ENCODE data around the gene LY86. TPM values are rescaled to one million over a fixed set of nuclear protein-coding genes. Genes with fewer than 3 reads are reported as not detected.
A peak's percentile ranks its signal among the peaks of the same experiment; 100 is the strongest.

LY86 gene
- total and polyA plus RNA-seq, 3 donors from 2014 or later = 0.87 to 3.5 (median 1.6) TPM

DNA sequence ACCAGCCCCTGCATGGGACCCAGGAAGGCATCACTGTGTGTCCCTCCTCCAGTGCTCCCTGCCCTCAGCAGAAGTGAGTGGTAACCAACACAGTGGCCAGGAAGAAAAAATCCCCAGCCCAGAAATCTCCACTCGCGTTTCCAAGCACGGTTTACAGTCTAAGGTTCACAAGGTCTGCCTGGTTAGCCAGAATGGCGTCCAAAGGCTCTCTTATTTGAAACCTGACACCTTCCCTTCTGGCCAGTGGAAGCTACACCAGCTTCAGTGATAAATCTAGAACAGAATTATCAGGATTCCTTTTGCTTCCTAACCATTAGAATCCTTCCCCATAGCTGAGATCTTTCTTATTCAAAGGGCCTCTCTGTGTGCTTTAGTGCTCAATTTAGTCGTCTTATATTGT, 9.2 kb downstream of the LY86 start:
- Histone ChIP-seq H3K27ac (no peak overlapping the region), H3K4me3 (no peak overlapping the region), H3K4me1 (no peaks in the 10 kb centered on the region), H3K36me3 (ENCODE audit: low read depth, missing control alignments) (no peaks in the 10 kb centered on the region), H3K9me3 (no peaks in the 10 kb centered on the region), H3K27me3 (no peaks in the 10 kb centered on the region)
- intact Hi-C loops (cut with DNase I; ENCODE audit: low total_unique reads) = no loop called here
- 54 to 78% methylated on average over 5 of the region's 5 CpGs for WGBS, 2 donors
- no peak for TF ChIP-seq CTCF (IDR thresholded peaks at IDR 0.05)
- no peak for TF ChIP-seq POLR2A (IDR thresholded peaks at IDR 0.05)
- DNase-seq = no peak

DNA sequence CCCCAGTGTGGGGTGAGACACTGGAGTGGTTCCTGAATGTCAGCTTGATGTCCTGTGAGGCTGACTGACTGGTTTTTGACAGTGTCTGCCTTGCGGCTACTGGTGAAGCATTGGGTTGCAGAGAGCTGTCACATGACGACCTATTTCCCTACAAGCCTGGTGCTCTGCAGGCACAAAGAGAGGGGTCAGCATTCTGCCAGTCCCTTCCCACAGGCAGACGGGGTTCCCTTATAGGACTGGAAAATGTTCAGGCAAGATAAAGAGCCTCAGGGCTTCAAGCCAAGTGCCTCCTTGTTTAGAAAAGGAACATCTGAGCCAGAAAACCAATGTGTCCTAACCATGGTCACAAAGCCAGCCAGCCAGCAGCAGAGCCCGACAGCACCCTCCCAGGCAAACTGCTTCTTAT, 11.0 kb downstream of the LY86 start:
- TF ChIP-seq CTCF (IDR thresholded peaks at IDR 0.05) (no peak), POLR2A (IDR thresholded peaks at IDR 0.05) (no peak)
- intact Hi-C loops (cut with DNase I; ENCODE audit: low total_unique reads) = no loop called here
- Histone ChIP-seq H3K27me3 (no peaks in the 10 kb centered on the region), H3K4me1 (no peaks in the 10 kb centered on the region), H3K9me3 (no peaks in the 10 kb centered on the region), H3K4me3 (no peak overlapping the region), H3K27ac (no peak overlapping the region), H3K36me3 (ENCODE audit: low read depth, missing control alignments) (no peaks in the 10 kb centered on the region)
- peak; percentile 32 for DNase-seq
- WGBS, 2 donors = 52 to 75% methylated on average over 1 to 4 of the region's 4 CpGs

DNA sequence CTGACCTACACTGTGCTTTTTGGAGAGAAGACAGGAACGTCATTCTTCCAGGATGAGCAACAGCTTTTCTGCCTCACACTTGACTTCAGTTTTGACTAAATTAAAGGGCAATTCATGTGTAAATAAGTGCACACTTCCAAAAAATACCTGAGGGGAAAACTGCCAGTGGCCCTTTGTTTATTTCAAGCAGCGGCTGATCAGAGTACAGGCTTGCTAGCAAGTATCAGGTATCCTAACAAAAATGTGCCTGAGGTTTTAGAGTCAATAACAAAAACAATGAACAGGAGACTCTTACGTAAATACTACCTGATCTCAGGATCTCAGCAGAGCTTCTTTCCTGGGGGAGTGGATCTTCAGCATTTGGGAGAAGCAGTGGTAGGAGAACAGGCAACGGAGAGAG, 12.4 kb downstream of the LY86 start:
- intact Hi-C loops (cut with DNase I; ENCODE audit: low total_unique reads) = no loop called here
- TF ChIP-seq POLR2A (IDR thresholded peaks at IDR 0.05) = no peak
- no peak for TF ChIP-seq CTCF (IDR thresholded peaks at IDR 0.05)
- no peaks in the 10 kb centered on the region for H3K4me1 ChIP-seq
- no peaks in the 10 kb centered on the region for H3K27me3 ChIP-seq
- no peak overlapping the region for H3K27ac ChIP-seq
- no peaks in the 10 kb centered on the region for H3K36me3 ChIP-seq (ENCODE audit: low read depth, missing control alignments)
- DNase-seq = no peak
- no peak overlapping the region for H3K4me3 ChIP-seq
- 60 to 74% methylated on average over 4 of the region's 4 CpGs for WGBS, 2 donors
- no peaks in the 10 kb centered on the region for H3K9me3 ChIP-seq

DNA sequence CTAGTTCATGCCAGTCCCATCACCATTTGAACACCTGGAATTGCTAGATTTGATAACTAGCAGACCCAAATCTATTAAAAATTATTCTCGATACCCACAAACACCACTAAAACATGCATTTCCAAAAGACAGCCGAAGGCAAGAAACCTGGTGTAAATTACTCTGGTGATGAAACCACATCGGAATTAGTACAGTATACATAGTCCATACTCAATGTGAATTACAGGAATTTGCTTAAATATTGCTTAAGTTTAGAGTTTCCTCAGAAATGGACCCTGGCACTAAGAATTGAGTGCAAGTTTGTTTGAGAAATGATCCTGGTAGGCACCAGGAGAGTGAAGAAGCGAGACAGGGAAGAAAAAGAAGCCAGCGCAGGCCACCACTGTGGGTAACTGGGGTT, 13.7 kb downstream of the LY86 start:
- 92 to 93% methylated on average over 5 of the region's 5 CpGs for WGBS, 2 donors
- H3K4me1 ChIP-seq = no peaks in the 10 kb centered on the region
- no peak for DNase-seq
- no peaks in the 10 kb centered on the region for H3K9me3 ChIP-seq
- TF ChIP-seq CTCF (IDR thresholded peaks at IDR 0.05) (no peak), POLR2A (IDR thresholded peaks at IDR 0.05) (no peak)
- no peaks in the 10 kb centered on the region for H3K36me3 ChIP-seq (ENCODE audit: low read depth, missing control alignments)
- intact Hi-C loops (cut with DNase I; ENCODE audit: low total_unique reads) = no loop called here
- no peaks in the 10 kb centered on the region for H3K27me3 ChIP-seq
- H3K4me3 ChIP-seq = no peak overlapping the region
- no peak overlapping the region for H3K27ac ChIP-seq

DNA sequence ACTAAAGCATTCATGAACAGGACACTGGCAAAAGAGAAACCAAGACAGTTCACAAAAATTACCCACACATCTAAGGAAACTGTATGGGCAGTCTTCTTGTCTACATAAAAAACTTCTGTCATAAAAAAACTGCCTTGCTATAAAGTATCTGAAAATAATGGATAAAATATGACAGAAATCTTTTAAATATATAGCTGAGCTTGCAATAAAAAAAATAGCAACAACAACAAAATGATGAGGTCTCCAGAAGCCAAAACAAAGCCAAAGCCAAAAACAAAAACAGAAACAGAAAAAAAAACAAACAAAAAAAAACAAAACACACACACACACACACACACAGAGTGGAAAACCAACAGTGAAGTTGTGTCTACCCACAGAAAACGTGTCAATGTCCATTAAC, 14.8 kb downstream of the LY86 start:
- 74 to 79% methylated on average over 1 of the region's 1 CpG for WGBS, 2 donors
- Histone ChIP-seq H3K27ac (no peak overlapping the region), H3K9me3 (no peaks in the 10 kb centered on the region), H3K36me3 (ENCODE audit: low read depth, missing control alignments) (no peaks in the 10 kb centered on the region), H3K4me1 (no peaks in the 10 kb centered on the region), H3K27me3 (no peaks in the 10 kb centered on the region), H3K4me3 (no peak overlapping the region)
- TF ChIP-seq CTCF (IDR thresholded peaks at IDR 0.05) (no peak), POLR2A (IDR thresholded peaks at IDR 0.05) (no peak)
- DNase-seq = no peak
- intact Hi-C loops (cut with DNase I; ENCODE audit: low total_unique reads) = no loop called here

Data from testis (tissue), 3 donors.